Ramos (cell line): Measurements from ENCODE around the gene RASGRF1.
"Not testable (repeated sequence)": the region's sequence is repeated elsewhere in the genome, so short reads cannot be mapped to it uniquely, and the experiment has no call there.

Source experiments
- in situ Hi-C: fragments of 300-500 bp; cut with MboI; formaldehyde crosslinking; loops from one replicate; pipeline ENCODE4 v1.14.3; 2022; ENCODE audit warnings: low sequenced_read_pairs; ENCODE audit not compliant: unreplicated experiment

RASGRF1 gene

GRCh38 chr15:79042213-79042928 lies 48.2 kb downstream of the RASGRF1 start:
- in situ Hi-C loops: no loop called here

- in situ Hi-C loops: no loop called here
Measured at GRCh38 chr15:79041601-79042168, 48.9 kb downstream of the RASGRF1 start.

GRCh38 chr15:79037848-79038247 lies 52.7 kb downstream of the RASGRF1 start:
- in situ Hi-C loops: no loop called here

- in situ Hi-C loops: no loop called here
Measured at GRCh38 chr15:79036323-79036722, 54.3 kb downstream of the RASGRF1 start.

- in situ Hi-C loops: no loop called here
Measured at GRCh38 chr15:79035814-79036213, 54.8 kb downstream of the RASGRF1 start.

GRCh38 chr15:79035111-79035601 lies 55.4 kb downstream of the RASGRF1 start:
- in situ Hi-C loops: no loop called here

GRCh38 chr15:79034284-79034683 lies 56.3 kb downstream of the RASGRF1 start:
- in situ Hi-C loops: no loop called here

- in situ Hi-C loops: no loop called here
Measured at GRCh38 chr15:79032656-79033055, 57.9 kb downstream of the RASGRF1 start.

- in situ Hi-C loops: no loop called here
Measured at GRCh38 chr15:79031821-79032220, 58.8 kb downstream of the RASGRF1 start.

GRCh38 chr15:79031201-79031600 lies 59.4 kb downstream of the RASGRF1 start:
- in situ Hi-C loops: no loop called here

GRCh38 chr15:79030470-79030869 lies 60.1 kb downstream of the RASGRF1 start:
- in situ Hi-C loops: no loop called here

- in situ Hi-C loops: loop anchor here (5.0 kb wide), 1 partner anchor 149 kb away; no protein-coding TSS in a partner anchor
Measured at GRCh38 chr15:79028411-79028964, 62.1 kb downstream of the RASGRF1 start.

GRCh38 chr15:79027532-79028410 lies 62.8 kb downstream of the RASGRF1 start:
- in situ Hi-C loops: loop anchor here (5.0 kb wide), 1 partner anchor 150 kb away; no protein-coding TSS in a partner anchor

GRCh38 chr15:79025802-79026201 lies 64.8 kb downstream of the RASGRF1 start:
- in situ Hi-C loops: loop anchor here (5.0 kb wide), 1 partner anchor 151 kb away; no protein-coding TSS in a partner anchor

- in situ Hi-C loops: loop anchor here (5.0 kb wide), 1 partner anchor 152 kb away; no protein-coding TSS in a partner anchor
Measured at GRCh38 chr15:79025201-79025600, 65.4 kb downstream of the RASGRF1 start.

- in situ Hi-C loops: not testable (repeated sequence)
Measured at GRCh38 chr15:79024493-79024892, 66.1 kb downstream of the RASGRF1 start.

- in situ Hi-C loops: no loop called here
Measured at GRCh38 chr15:79023918-79024317, 66.7 kb downstream of the RASGRF1 start.

- in situ Hi-C loops: no loop called here
Measured at GRCh38 chr15:79023546-79023890, 67.1 kb downstream of the RASGRF1 start.

- in situ Hi-C loops: no loop called here
Measured at GRCh38 chr15:79018960-79019359, 71.6 kb downstream of the RASGRF1 start.

- in situ Hi-C loops: no loop called here
Measured at GRCh38 chr15:79017953-79018352, 72.6 kb downstream of the RASGRF1 start.
